ENCODE results near the gene COMT.
A peak's percentile ranks its signal among the peaks of the same experiment; 100 is the strongest.

COMT gene

GRCh38 chr22:19958083-19959042 lies 16.8 kb downstream of the COMT start:
- TF ChIP-seq, protein P1, sequence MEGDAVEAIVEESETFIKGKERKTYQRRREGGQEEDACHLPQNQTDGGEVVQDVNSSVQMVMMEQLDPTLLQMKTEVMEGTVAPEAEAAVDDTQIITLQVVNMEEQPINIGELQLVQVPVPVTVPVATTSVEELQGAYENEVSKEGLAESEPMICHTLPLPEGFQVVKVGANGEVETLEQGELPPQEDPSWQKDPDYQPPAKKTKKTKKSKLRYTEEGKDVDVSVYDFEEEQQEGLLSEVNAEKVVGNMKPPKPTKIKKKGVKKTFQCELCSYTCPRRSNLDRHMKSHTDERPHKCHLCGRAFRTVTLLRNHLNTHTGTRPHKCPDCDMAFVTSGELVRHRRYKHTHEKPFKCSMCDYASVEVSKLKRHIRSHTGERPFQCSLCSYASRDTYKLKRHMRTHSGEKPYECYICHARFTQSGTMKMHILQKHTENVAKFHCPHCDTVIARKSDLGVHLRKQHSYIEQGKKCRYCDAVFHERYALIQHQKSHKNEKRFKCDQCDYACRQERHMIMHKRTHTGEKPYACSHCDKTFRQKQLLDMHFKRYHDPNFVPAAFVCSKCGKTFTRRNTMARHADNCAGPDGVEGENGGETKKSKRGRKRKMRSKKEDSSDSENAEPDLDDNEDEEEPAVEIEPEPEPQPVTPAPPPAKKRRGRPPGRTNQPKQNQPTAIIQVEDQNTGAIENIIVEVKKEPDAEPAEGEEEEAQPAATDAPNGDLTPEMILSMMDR (IDR thresholded peaks at IDR 0.05; ENCODE audit: low read depth, low read length), result no peak

DNA sequence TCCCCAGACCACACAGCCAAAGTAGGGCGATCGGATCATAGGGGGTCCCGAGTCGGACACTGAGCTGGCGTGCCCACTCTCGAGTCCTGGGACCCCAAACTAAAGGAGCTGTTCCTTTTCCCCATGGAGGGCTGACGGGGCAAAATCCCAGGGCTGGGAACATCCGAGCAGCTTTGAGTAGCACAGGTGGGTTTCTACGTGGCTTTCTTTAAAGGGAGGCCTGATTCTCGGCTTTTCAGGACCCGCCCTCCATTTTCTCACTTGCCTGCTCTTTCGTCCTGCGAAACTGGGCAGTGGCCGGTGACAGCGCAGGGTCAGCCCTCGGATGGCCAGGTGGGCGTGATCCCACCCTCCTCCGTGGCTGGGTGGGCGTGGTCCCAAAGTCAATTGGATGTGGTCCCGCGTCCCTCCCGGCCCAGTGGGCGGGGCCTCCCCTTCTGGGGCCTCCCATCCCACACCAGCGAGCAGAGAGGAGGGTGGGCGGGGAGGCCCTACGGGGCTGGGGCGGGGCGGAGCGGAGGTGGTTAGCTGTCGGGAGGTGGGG lies 17.5 kb downstream of the COMT start:
- TF ChIP-seq, protein P1 (IDR thresholded peaks at IDR 0.05; ENCODE audit: low read depth, low read length), result no peak
- no peak for DNase-seq (ENCODE audit: extremely low read depth, low read depth)

More at GRCh38 chr22:19958083-19959042, 16.8 kb downstream of the COMT start:
- DNase-seq (ENCODE audit: extremely low read depth, low read depth), result peak; percentile 66

DNA sequence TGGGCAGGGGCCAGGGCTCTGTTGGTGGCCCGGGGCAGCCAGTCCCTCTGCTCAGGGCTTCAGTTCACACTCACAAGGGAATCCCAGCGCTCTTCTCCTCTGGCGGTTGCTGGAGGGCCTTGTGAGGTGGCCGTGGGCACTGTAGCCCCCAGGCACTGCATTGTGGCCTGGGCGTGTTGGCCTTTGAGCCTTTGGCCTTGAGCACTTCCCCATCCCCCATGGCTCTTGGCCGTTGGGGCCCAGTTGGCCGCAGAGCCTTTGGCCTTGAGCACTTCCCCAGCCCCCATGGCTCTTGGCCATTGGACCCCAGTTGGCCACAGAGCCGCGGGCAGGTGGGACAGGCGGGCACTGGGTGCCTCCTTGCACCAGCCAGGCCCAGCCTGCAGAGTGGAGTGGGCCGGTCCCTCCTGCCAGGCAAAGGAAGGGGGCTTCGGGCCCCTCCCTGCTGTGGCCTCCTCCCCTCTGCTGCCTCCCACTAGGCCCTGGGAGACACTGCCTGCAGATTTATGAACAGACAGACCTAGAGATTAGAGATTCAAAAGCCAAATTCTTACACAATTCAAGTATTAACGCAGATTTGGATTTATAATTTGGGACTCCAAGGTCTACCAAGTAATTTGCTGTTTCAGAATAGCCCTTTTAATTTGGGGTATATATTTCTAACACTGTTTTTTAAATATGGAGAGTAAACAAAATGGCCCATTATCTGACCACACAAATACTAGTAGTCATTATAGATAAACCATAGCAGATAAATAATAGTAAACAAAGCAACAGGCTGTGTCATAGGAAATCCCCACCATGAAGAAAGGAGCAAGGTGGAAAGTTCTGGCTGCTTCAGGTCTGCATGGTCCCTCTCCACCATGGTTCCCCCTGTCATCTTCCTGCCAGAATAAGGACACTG lies 18.3 kb downstream of the COMT start:
- TF ChIP-seq, protein P1 (IDR thresholded peaks at IDR 0.05; ENCODE audit: low read depth, low read length), result no peak
- DNase-seq (ENCODE audit: extremely low read depth, low read depth), result no peak

GRCh38 chr22:19960491-19961200 lies 19.1 kb downstream of the COMT start:
- TF ChIP-seq, protein P1 (IDR thresholded peaks at IDR 0.05; ENCODE audit: low read depth, low read length), result no peak
- DNase-seq (ENCODE audit: extremely low read depth, low read depth), result no peak

- TF ChIP-seq, protein P1 (IDR thresholded peaks at IDR 0.05; ENCODE audit: low read depth, low read length), result no peak
- no peak for DNase-seq (ENCODE audit: extremely low read depth, low read depth)
Observed at GRCh38 chr22:19961201-19961580, 19.6 kb downstream of the COMT start.

- TF ChIP-seq, protein P1 (IDR thresholded peaks at IDR 0.05; ENCODE audit: low read depth, low read length), result no peak
- no peak for DNase-seq (ENCODE audit: extremely low read depth, low read depth)
Observed at GRCh38 chr22:19961868-19962245, 20.3 kb downstream of the COMT start.
